ENCODE measurements around the gene POLR3A. TPM values are rescaled to one million over a fixed set of nuclear protein-coding genes. Genes with fewer than 3 reads are reported as not detected.

POLR3A gene
- polyA plus RNA-seq, 1 donor from 2014 or later: 15.6 TPM

GRCh38 chr10:77989081-77989724 lies 40.1 kb downstream of the POLR3A start:
- no peak overlapping the region for H3K4me3 ChIP-seq (ENCODE audit: low read length)
- no peaks in the 10 kb centered on the region for H3F3A ChIP-seq (ENCODE audit: insufficient read depth, low read length, poor library complexity, severe bottlenecking)
- H4K20me1 ChIP-seq (ENCODE audit: insufficient read depth): no peaks in the 10 kb centered on the region
- H3K79me2 ChIP-seq (replicated peaks; ENCODE audit: insufficient read depth, low read length): no peaks in the 10 kb centered on the region
- H3K27ac ChIP-seq (ENCODE audit: low read length): no peak overlapping the region
- H2AFZ ChIP-seq (ENCODE audit: low read depth, low read length): no peak overlapping the region
- no peak for TF ChIP-seq RAD21 (conservative IDR thresholded peaks at IDR 0.05)
- no peak for TF ChIP-seq TAF1 (IDR thresholded peaks at IDR 0.05; ENCODE audit: low read depth)
- TF ChIP-seq, protein P1, sequence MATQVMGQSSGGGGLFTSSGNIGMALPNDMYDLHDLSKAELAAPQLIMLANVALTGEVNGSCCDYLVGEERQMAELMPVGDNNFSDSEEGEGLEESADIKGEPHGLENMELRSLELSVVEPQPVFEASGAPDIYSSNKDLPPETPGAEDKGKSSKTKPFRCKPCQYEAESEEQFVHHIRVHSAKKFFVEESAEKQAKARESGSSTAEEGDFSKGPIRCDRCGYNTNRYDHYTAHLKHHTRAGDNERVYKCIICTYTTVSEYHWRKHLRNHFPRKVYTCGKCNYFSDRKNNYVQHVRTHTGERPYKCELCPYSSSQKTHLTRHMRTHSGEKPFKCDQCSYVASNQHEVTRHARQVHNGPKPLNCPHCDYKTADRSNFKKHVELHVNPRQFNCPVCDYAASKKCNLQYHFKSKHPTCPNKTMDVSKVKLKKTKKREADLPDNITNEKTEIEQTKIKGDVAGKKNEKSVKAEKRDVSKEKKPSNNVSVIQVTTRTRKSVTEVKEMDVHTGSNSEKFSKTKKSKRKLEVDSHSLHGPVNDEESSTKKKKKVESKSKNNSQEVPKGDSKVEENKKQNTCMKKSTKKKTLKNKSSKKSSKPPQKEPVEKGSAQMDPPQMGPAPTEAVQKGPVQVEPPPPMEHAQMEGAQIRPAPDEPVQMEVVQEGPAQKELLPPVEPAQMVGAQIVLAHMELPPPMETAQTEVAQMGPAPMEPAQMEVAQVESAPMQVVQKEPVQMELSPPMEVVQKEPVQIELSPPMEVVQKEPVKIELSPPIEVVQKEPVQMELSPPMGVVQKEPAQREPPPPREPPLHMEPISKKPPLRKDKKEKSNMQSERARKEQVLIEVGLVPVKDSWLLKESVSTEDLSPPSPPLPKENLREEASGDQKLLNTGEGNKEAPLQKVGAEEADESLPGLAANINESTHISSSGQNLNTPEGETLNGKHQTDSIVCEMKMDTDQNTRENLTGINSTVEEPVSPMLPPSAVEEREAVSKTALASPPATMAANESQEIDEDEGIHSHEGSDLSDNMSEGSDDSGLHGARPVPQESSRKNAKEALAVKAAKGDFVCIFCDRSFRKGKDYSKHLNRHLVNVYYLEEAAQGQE (IDR thresholded peaks at IDR 0.05; ENCODE audit: borderline replicate concordance): no peak
- TF ChIP-seq SMC3 (conservative IDR thresholded peaks at IDR 0.05; ENCODE audit: poor library complexity): no peak
- no peak for TF ChIP-seq EP300 (conservative IDR thresholded peaks at IDR 0.05; ENCODE audit: poor library complexity, severe bottlenecking)
- no peak for TF ChIP-seq POLR2AphosphoS5 (IDR thresholded peaks at IDR 0.05)
- no peak for TF ChIP-seq EZH2 (IDR thresholded peaks at IDR 0.05; ENCODE audit: borderline replicate concordance, insufficient read depth, low read length, poor library complexity, severe bottlenecking)
- no peak for TF ChIP-seq MXI1 (conservative IDR thresholded peaks at IDR 0.05; ENCODE audit: poor library complexity, severe bottlenecking)
- no peak for TF ChIP-seq CTCF (IDR thresholded peaks at IDR 0.05; ENCODE audit: poor library complexity, severe bottlenecking)
- no peaks in the 10 kb centered on the region for H3K9me2 ChIP-seq (ENCODE audit: insufficient read depth, low read length)
- H3K9me3 ChIP-seq (ENCODE audit: low read length): no peaks in the 10 kb centered on the region
- no peak overlapping the region for H3K9ac ChIP-seq (ENCODE audit: low read length)
- H3K36me3 ChIP-seq (ENCODE audit: insufficient read depth, low read length): no peaks in the 10 kb centered on the region
- H3K27me3 ChIP-seq (ENCODE audit: insufficient read depth, low read depth, low read length): no peaks in the 10 kb centered on the region
- no peak overlapping the region for H3K4me2 ChIP-seq (ENCODE audit: low read length)

GRCh38 chr10:77987671-77988255 lies 41.6 kb downstream of the POLR3A start:
- no peak overlapping the region for H3K27ac ChIP-seq (ENCODE audit: low read length)

More at GRCh38 chr10:77987671-77988255, 41.6 kb downstream of the POLR3A start:
- Histone ChIP-seq H4K20me1 (ENCODE audit: insufficient read depth) (no peaks in the 10 kb centered on the region), H2AFZ (ENCODE audit: low read depth, low read length) (no peak overlapping the region), H3K9me3 (ENCODE audit: low read length) (no peaks in the 10 kb centered on the region), H3K4me2 (ENCODE audit: low read length) (no peak overlapping the region), H3F3A (ENCODE audit: insufficient read depth, low read length, poor library complexity, severe bottlenecking) (no peaks in the 10 kb centered on the region), H3K9me2 (ENCODE audit: insufficient read depth, low read length) (no peaks in the 10 kb centered on the region), H3K36me3 (ENCODE audit: insufficient read depth, low read length) (no peaks in the 10 kb centered on the region), H3K4me3 (ENCODE audit: low read length) (no peak overlapping the region), H3K27me3 (ENCODE audit: insufficient read depth, low read depth, low read length) (no peaks in the 10 kb centered on the region), H3K9ac (ENCODE audit: low read length) (no peak overlapping the region), H3K79me2 (replicated peaks; ENCODE audit: insufficient read depth, low read length) (no peaks in the 10 kb centered on the region)
- TF ChIP-seq TAF1 (IDR thresholded peaks at IDR 0.05; ENCODE audit: low read depth): no peak
- TF ChIP-seq EZH2 (IDR thresholded peaks at IDR 0.05; ENCODE audit: borderline replicate concordance, insufficient read depth, low read length, poor library complexity, severe bottlenecking): no peak
- TF ChIP-seq, protein P1 (IDR thresholded peaks at IDR 0.05; ENCODE audit: borderline replicate concordance): no peak
- TF ChIP-seq RAD21 (conservative IDR thresholded peaks at IDR 0.05): no peak
- TF ChIP-seq SMC3 (conservative IDR thresholded peaks at IDR 0.05; ENCODE audit: poor library complexity): no peak
- no peak for TF ChIP-seq CTCF (IDR thresholded peaks at IDR 0.05; ENCODE audit: poor library complexity, severe bottlenecking)

Measured in neural cell (in vitro differentiated cells).